OCI-LY1 (cell line): ENCODE results near the gene NUP210L.

Experiments used
- H2AFZ ChIP-seq: fragments of 200-600 bp; sonication (generic), shearing (Covaris generic); 2 replicates; pipeline ENCODE4 v1.6.0; 2014; ENCODE audit warnings: antibody characterized with exemption, mild to moderate bottlenecking, low read length
- H3F3A ChIP-seq: fragments of 200-600 bp; sonication (generic), shearing (Covaris generic); 2 replicates; pipeline ENCODE4 v1.6.0; 2014; ENCODE audit warnings: mild to moderate bottlenecking, antibody characterized with exemption, low read length, moderate library complexity; ENCODE audit not compliant: insufficient read depth
- H3K27ac ChIP-seq: fragments of 200-600 bp; sonication (generic); 2 replicates; pipeline ENCODE4 v1.5.1; 2014; ENCODE audit warnings: low read length, mixed run types, mild to moderate bottlenecking, low read depth; ENCODE audit not compliant: poor library complexity, severe bottlenecking
- H3K27me3 ChIP-seq: fragments of 200-600 bp; sonication (generic); 2 replicates; pipeline ENCODE4 v1.6.0; 2014; ENCODE audit warnings: antibody characterized with exemption, mild to moderate bottlenecking, low read length, moderate library complexity; ENCODE audit not compliant: insufficient read depth
- H3K36me3 ChIP-seq: fragments of 200-600 bp; sonication (generic); 2 replicates; pipeline ENCODE4 v1.6.1; 2014; ENCODE audit warnings: mild to moderate bottlenecking, antibody characterized with exemption, low read length, moderate library complexity, mixed read lengths; ENCODE audit not compliant: insufficient read depth
- H3K4me1 ChIP-seq: fragments of 200-600 bp; sonication (generic); 2 replicates; pipeline ENCODE4 v1.5.1; 2014; ENCODE audit warnings: mild to moderate bottlenecking, low read length, moderate library complexity; ENCODE audit not compliant: insufficient read depth, severe bottlenecking
- H3K4me2 ChIP-seq: fragments of 200-600 bp; sonication (generic), shearing (Covaris generic); 2 replicates; pipeline ENCODE4 v1.6.1; 2014; ENCODE audit warnings: low read length
- H3K4me3 ChIP-seq: fragments of 200-600 bp; sonication (generic); 2 replicates; pipeline ENCODE4 v1.5.1; 2014; ENCODE audit warnings: low read length, low read depth, mild to moderate bottlenecking, mixed read lengths; ENCODE audit not compliant: poor library complexity, severe bottlenecking
- H3K79me2 ChIP-seq: fragments of 200-600 bp; shearing (Covaris generic); 2 replicates; pipeline ENCODE4 v1.6.1; 2016; ENCODE audit warnings: mixed run types, low read length, mixed read lengths; ENCODE audit not compliant: insufficient read depth
- H3K9ac ChIP-seq: fragments of 200-600 bp; sonication (generic), shearing (Covaris generic); 2 replicates; pipeline ENCODE4 v1.6.1; 2014; ENCODE audit warnings: mild to moderate bottlenecking, low read length, mixed read lengths
- H3K9me2 ChIP-seq: fragments of 200-600 bp; sonication (generic), shearing (Covaris generic); 2 replicates; pipeline ENCODE4 v1.6.1; 2014; ENCODE audit warnings: low read depth, mild to moderate bottlenecking, low read length, mixed read lengths
- H3K9me3 ChIP-seq: fragments of 200-600 bp; shearing (Covaris generic); 2 replicates; pipeline ENCODE4 v1.6.1; 2014; ENCODE audit warnings: low read length, mixed read lengths
- H4K20me1 ChIP-seq: fragments of 200-600 bp; sonication (generic), shearing (Covaris generic); 2 replicates; pipeline ENCODE4 v1.6.0; 2016; ENCODE audit warnings: mild to moderate bottlenecking, low read length; ENCODE audit not compliant: insufficient read depth
- CTCF ChIP-seq: fragments of 200-600 bp; sonication (generic), shearing (Covaris generic); IDR thresholded peaks from 2 replicates; pipeline ENCODE4 v1.5.1; 2017; ENCODE audit warnings: mild to moderate bottlenecking, antibody characterized with exemption, low read length, moderate library complexity, mixed read lengths
- EZH2 ChIP-seq: fragments of 200-600 bp; sonication (generic), shearing (Covaris generic); IDR thresholded peaks from 2 replicates; pipeline ENCODE4 v1.8.0; 2017; ENCODE audit warnings: borderline replicate concordance, mixed run types, mild to moderate bottlenecking, antibody characterized with exemption, low read length, moderate library complexity, mixed read lengths

NUP210L gene

GRCh38 chr1:153953859-153954365 lies 201.0 kb downstream of the NUP210L start:
- Histone ChIP-seq H4K20me1 (no peaks in the 10 kb centered on the region), H3K9me2 (no peaks in the 10 kb centered on the region), H3K36me3 (peaks cover 44% of the 10 kb centered on the region), H3K27me3 (no peaks in the 10 kb centered on the region), H3K27ac (no peak overlapping the region), H3K4me3 (no peak overlapping the region), H3K4me1 (peaks cover 24% of the 10 kb centered on the region), H3K79me2 (peaks cover 24% of the 10 kb centered on the region), H2AFZ (no peak overlapping the region), H3K9me3 (no peaks in the 10 kb centered on the region), H3F3A (no peaks in the 10 kb centered on the region), H3K9ac (no peak overlapping the region), H3K4me2 (no peak overlapping the region)
- TF ChIP-seq EZH2 (no peak), CTCF (no peak)

GRCh38 chr1:153951801-153952200 lies 203.1 kb downstream of the NUP210L start:
- Histone ChIP-seq H3K79me2 (peaks cover 13% of the 10 kb centered on the region), H3K9ac (no peak overlapping the region), H3K27ac (no peak overlapping the region), H3F3A (peaks cover 4% of the 10 kb centered on the region; the same call in 1 of the 2 replicates), H2AFZ (no peak overlapping the region), H3K9me3 (no peaks in the 10 kb centered on the region), H3K4me1 (peaks cover 16% of the 10 kb centered on the region), H3K4me3 (no peak overlapping the region), H3K27me3 (no peaks in the 10 kb centered on the region), H3K4me2 (no peak overlapping the region), H3K9me2 (no peaks in the 10 kb centered on the region), H3K36me3 (peaks cover 55% of the 10 kb centered on the region), H4K20me1 (no peaks in the 10 kb centered on the region)
- TF ChIP-seq EZH2 (no peak), CTCF (no peak)

GRCh38 chr1:153951183-153951582 lies 203.7 kb downstream of the NUP210L start:
- H3F3A ChIP-seq, result peaks cover 4% of the 10 kb centered on the region; the same call in 1 of the 2 replicates
- H3K4me1 ChIP-seq, result peaks cover 11% of the 10 kb centered on the region
- no peak overlapping the region for H3K27ac ChIP-seq
- H2AFZ ChIP-seq, result no peak overlapping the region
- no peaks in the 10 kb centered on the region for H3K27me3 ChIP-seq
- no peak overlapping the region for H3K4me2 ChIP-seq
- peaks cover 55% of the 10 kb centered on the region for H3K36me3 ChIP-seq
- no peaks in the 10 kb centered on the region for H4K20me1 ChIP-seq
- no peaks in the 10 kb centered on the region for H3K9me2 ChIP-seq
- no peak overlapping the region for H3K4me3 ChIP-seq
- peaks cover 7% of the 10 kb centered on the region for H3K79me2 ChIP-seq
- H3K9ac ChIP-seq, result no peak overlapping the region
- TF ChIP-seq EZH2 (no peak), CTCF (no peak)
- H3K9me3 ChIP-seq, result no peaks in the 10 kb centered on the region
